GM19193 (cell line): ENCODE measurements around the gene RUFY1.
A peak's percentile ranks its signal among the peaks of the same experiment; 100 is the strongest.

Experiments used
- POLR2A ChIP-seq: IDR thresholded peaks from 4 replicates; pipeline ENCODE4 v1.6.1; 2011; ENCODE audit not compliant: insufficient read depth, insufficient read length; ENCODE audit errors: extremely low read depth

RUFY1 gene

DNA sequence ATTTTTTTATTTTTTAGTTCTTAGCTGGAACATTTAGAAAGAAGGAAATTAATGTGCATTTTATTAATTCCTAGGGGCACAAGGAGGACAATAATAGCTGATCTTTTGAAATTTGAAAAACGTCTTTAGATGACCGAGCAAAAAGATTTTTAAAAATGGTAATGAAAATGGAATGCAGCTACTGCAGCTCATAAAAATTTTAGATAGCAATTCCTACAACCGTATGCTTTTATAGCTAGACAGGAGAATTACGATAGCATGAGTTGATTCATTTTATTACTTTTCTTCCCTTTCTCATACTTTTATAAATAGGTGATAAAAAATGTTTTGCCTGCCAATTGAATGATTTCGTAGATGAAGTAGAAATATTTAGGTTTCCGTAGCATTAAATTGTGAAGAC lies 13.7 kb upstream of the RUFY1 start:
- TF ChIP-seq POLR2A = no peak

DNA sequence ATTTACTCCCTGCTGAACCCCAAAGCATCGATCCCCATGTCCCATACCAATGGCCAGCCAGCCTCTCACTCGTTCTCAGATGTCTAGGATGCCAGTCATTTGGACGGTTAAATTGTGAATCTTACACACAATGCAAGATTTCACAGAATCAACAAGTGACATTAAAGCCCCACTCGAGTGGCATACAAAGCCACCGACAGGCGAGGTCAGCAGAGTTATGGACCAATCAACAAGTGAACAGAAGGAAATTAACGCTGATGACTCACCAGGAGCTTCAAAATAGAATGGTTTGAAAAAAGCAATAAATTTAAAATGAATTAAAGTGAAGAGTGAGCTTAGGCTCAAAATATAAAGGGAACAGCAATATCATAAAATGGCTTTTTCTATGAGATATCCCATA lies 8.2 kb upstream of the RUFY1 start:
- TF ChIP-seq POLR2A = no peak

DNA sequence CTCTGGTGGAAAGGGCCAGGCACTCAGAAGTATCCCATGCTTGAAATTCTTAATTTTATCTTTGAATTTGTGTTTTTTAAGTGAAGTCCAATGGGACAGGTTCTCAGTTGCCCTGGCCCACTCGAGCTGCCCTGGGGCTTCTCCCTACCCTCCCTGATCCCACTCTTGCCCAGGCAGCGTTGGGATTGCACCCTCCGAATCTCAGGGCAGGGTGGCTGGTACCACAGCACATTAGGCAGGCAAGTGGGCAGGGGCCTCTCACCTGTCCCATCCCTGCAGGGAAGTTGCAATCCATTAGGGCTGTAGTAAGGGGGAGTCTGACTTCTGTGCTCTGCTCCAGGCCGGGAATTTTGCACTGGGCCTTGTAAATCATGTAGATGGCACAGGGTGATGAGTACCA lies 2.7 kb downstream of the RUFY1 start:
- no peak for TF ChIP-seq POLR2A

GRCh38 chr5:179553875-179554274 lies 3.5 kb downstream of the RUFY1 start:
- TF ChIP-seq POLR2A = no peak

DNA sequence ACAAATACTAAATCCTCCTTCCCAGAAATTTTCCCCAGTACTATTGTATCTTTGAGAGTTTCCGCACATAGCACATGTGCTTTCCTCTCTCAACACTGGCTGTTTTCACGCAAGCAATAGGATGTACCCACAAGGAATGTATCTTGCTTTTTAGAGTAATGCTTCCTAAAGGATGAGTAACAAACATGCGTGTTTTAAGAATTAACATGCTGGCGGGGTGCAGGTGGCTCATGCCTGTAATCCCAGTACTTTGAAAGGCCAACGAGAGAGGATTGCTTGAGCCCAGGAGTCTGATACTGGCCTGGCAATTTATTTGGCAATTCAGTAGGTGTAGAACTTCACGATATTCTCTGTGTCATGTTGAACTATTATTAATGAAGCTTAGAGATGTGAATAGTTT lies 4.6 kb downstream of the RUFY1 start:
- TF ChIP-seq POLR2A = no peak

DNA sequence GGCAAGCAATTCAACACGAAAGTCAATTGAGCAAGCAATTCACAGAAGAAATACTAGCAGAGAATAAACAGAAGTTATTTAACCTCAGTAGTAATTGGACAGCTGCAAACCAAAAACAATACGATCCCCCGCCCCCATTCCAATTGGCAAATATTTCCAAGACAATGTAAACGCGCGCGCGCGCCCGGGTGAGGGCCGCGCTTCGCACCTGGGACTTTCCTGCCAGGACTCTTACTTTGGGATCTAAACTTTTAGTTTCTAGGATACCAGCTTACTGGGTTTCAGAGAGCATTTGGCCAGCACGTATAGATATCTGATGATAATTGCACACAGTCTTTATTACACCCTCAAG lies 8.6 kb downstream of the RUFY1 start:
- no peak for TF ChIP-seq POLR2A

- peak; percentile 97 for TF ChIP-seq POLR2A
These were observed 9.2 kb downstream of the RUFY1 start for GRCh38 chr5:179559284-179560252.

- no peak for TF ChIP-seq POLR2A
These were observed 14.2 kb downstream of the RUFY1 start for GRCh38 chr5:179564526-179564925.

GRCh38 chr5:179568721-179569120 lies 18.4 kb downstream of the RUFY1 start:
- TF ChIP-seq POLR2A = no peak

GRCh38 chr5:179572386-179572785 lies 22.0 kb downstream of the RUFY1 start:
- TF ChIP-seq POLR2A = no peak

- TF ChIP-seq POLR2A = no peak
These were observed 27.1 kb downstream of the RUFY1 start for GRCh38 chr5:179577286-179577960.

DNA sequence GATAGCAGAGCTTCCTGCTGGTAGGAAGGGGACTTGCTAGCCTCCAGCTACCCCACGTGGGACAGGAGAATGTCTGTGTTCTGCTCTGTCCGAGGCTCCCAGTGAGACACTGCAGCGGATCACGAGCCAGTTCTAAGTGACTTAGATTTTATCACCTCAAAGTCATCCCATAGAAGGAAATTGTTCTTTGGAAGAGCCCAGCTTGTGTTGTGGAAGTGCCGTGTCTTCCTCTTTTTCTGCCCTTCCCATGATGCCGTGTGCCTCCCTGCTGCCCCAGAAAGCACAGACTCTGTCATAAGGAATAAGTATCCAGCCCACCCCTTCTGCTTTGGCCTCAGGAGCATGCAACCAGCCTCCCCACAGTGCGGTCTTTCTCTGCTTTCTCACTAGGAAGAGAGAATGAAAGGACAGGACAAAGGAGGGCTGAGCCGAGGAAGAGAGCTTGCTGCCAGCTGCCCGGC lies 35.6 kb downstream of the RUFY1 start:
- no peak for TF ChIP-seq POLR2A

GRCh38 chr5:179588166-179588565 lies 37.8 kb downstream of the RUFY1 start:
- TF ChIP-seq POLR2A = no peak

- TF ChIP-seq POLR2A = no peak
These were observed 45.6 kb downstream of the RUFY1 start for GRCh38 chr5:179595916-179596315.

GRCh38 chr5:179596421-179596820 lies 46.1 kb downstream of the RUFY1 start:
- TF ChIP-seq POLR2A = no peak

DNA sequence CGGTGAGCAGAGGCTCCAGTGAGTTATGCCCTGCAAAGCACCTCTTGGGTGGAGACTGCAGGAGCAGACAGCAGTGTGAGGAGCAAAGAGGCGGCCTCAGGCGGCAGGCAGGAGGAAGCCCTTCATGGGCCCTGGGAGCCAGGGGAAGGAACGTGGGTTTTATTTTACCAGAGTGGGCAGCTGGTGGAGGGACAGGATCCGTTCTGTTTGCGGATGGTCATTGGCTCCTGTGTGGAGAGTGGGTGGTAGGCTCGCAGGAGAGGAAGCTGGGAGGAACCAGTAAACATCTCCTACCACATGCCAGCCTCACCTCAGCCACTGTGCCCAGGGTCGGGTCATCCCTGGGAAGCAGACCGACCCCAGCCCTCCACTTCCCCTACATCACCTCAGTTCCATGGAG lies 48.7 kb downstream of the RUFY1 start:
- TF ChIP-seq POLR2A = no peak

- TF ChIP-seq POLR2A = no peak
These were observed 49.2 kb downstream of the RUFY1 start for GRCh38 chr5:179599566-179599965.

GRCh38 chr5:179599973-179600372 lies 49.6 kb downstream of the RUFY1 start:
- TF ChIP-seq POLR2A = no peak
